Kidney epithelial cell (primary cell): ENCODE data around the gene FER. TPM values are rescaled to one million over a fixed set of nuclear protein-coding genes. Genes with fewer than 3 reads are reported as not detected.
"Not testable (repeated sequence)": the region's sequence is repeated elsewhere in the genome, so short reads cannot be mapped to it uniquely, and the experiment has no call there.

Experiments
- DNase-seq: peaks from one replicate; pipeline ENCODE4 v3.0.0-alpha.2; 2010; ENCODE audit warnings: low read depth
- H3K27me3 ChIP-seq: 2 replicates; pipeline ENCODE4 v1.6.0; 2011; ENCODE audit warnings: low read length; ENCODE audit not compliant: control insufficient read depth, insufficient read depth
- H3K36me3 ChIP-seq: 2 replicates; pipeline ENCODE4 v1.5.1; 2011; ENCODE audit warnings: low read length; ENCODE audit not compliant: control insufficient read depth, insufficient read depth
- H3K4me3 ChIP-seq: 2 replicates; pipeline ENCODE4 v1.5.1; 2011; ENCODE audit warnings: low read depth, mild to moderate bottlenecking, control low read depth, low read length
- total RNA-seq: library from RNA; depleted of rRNA; stranded (reverse); fragments of >200 nt; gene quantifications from 2 replicates; pipeline ENCODE4 v1.2.3, GENCODE V29; 2015
- TF ChIP-seq, protein P1 (sequence below): IDR thresholded peaks from 2 replicates; pipeline ENCODE4 v1.5.1; 2011; ENCODE audit warnings: mild to moderate bottlenecking, moderate library complexity, low read length, control low read depth, inconsistent platforms; ENCODE audit not compliant: insufficient read depth, poor library complexity, severe bottlenecking

Gene FER
- total RNA-seq, 1 donor from 2014 or later = 15.1 TPM

- no peak overlapping the region for H3K4me3 ChIP-seq
- no peaks in the 10 kb centered on the region for H3K36me3 ChIP-seq
- no peaks in the 10 kb centered on the region for H3K27me3 ChIP-seq
- DNase-seq = no peak
- TF ChIP-seq, protein P1, sequence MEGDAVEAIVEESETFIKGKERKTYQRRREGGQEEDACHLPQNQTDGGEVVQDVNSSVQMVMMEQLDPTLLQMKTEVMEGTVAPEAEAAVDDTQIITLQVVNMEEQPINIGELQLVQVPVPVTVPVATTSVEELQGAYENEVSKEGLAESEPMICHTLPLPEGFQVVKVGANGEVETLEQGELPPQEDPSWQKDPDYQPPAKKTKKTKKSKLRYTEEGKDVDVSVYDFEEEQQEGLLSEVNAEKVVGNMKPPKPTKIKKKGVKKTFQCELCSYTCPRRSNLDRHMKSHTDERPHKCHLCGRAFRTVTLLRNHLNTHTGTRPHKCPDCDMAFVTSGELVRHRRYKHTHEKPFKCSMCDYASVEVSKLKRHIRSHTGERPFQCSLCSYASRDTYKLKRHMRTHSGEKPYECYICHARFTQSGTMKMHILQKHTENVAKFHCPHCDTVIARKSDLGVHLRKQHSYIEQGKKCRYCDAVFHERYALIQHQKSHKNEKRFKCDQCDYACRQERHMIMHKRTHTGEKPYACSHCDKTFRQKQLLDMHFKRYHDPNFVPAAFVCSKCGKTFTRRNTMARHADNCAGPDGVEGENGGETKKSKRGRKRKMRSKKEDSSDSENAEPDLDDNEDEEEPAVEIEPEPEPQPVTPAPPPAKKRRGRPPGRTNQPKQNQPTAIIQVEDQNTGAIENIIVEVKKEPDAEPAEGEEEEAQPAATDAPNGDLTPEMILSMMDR = no peak
Measured at GRCh38 chr5:108862211-108862610, 114.5 kb downstream of the FER start.

GRCh38 chr5:108866097-108866496 lies 118.4 kb downstream of the FER start:
- H3K27me3 ChIP-seq, H3K4me3 ChIP-seq, H3K36me3 ChIP-seq: not testable (repeated sequence)

GRCh38 chr5:108867656-108868055 lies 120.0 kb downstream of the FER start:
- TF ChIP-seq, protein P1 = no peak
- Histone ChIP-seq H3K36me3 (no peaks in the 10 kb centered on the region), H3K27me3 (no peaks in the 10 kb centered on the region), H3K4me3 (no peak overlapping the region)
- DNase-seq = no peak

More at GRCh38 chr5:108866097-108866496, 118.4 kb downstream of the FER start:
- not testable (repeated sequence) for DNase-seq

- DNase-seq = no peak
- H3K4me3 ChIP-seq = no peak overlapping the region
- H3K36me3 ChIP-seq = no peaks in the 10 kb centered on the region
- H3K27me3 ChIP-seq = no peaks in the 10 kb centered on the region
- TF ChIP-seq, protein P1 = no peak
Measured at GRCh38 chr5:108869066-108869465, 121.4 kb downstream of the FER start.

DNA sequence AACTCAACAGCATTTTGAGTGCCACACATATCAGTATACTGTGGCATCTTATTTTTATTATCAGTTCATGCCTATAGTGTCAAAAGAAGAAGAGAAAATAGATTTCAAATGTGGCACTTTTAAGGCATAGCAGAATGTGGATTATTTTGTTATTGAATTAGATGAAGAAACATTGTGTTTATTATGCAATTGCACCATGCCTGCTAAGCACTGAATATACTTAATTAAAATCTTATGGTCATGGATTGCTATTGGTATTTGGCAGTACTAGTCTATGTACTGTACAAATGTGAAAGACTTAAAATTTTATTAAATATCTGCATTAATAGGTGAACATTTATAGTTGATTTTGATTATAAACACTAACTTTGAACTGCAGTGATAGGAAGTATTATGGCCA lies 128.8 kb downstream of the FER start:
- no peaks in the 10 kb centered on the region for H3K27me3 ChIP-seq
- no peaks in the 10 kb centered on the region for H3K36me3 ChIP-seq
- H3K4me3 ChIP-seq = no peak overlapping the region
- DNase-seq = no peak
- TF ChIP-seq, protein P1 = no peak

DNA sequence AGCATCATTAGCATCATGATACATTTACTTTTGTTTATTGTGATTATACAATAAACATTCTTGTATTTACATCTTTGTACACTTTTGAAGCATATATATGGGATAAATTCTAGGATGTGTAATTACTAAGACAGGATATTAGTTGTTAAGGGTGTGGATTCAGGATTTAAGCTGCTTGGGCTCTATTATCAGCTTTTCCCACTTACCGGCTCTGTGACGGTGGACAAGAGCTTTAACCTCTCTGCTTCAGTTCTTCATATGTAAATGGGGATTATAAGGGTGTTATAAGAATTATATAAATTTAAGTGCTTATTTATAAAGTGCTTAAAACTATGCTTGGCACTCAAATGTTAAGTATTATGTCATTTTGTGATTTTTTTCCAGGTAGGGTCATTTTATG lies 131.1 kb downstream of the FER start:
- TF ChIP-seq, protein P1 = no peak
- Histone ChIP-seq H3K4me3 (no peak overlapping the region), H3K36me3 (no peaks in the 10 kb centered on the region), H3K27me3 (no peaks in the 10 kb centered on the region)
- no peak for DNase-seq
